G401 (cell line): ENCODE data around the gene IGSF23. TPM values are rescaled to one million over a fixed set of nuclear protein-coding genes. Genes with fewer than 3 reads are reported as not detected.

Source experiments
- DNase-seq: peaks from one replicate; pipeline ENCODE4 v3.0.0-alpha.2; 2015; ENCODE audit warnings: low spot score
- in situ Hi-C: cut with HindIII; loops from 2 replicates; pipeline ENCODE4 v1.10.0; 2016; ENCODE audit warnings: low sequenced_read_pairs, mixed read lengths
- total RNA-seq: library from RNA; depleted of rRNA; stranded (reverse); fragments of >200 nt; shearing (Covaris generic); gene quantifications from 2 replicates; pipeline ENCODE4 v1.2.3, GENCODE V29; 2014; rRNA removed

Gene IGSF23, protein sequence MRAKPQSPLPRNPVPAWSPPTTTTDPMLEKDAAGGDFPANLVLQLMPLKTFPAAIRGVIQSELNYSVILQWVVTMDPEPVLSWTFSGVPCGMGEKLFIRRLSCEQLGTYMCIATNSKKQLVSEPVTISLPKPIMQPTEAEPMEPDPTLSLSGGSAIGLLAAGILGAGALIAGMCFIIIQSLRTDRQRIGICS
- total RNA-seq = not detected in 2 replicates

DNA sequence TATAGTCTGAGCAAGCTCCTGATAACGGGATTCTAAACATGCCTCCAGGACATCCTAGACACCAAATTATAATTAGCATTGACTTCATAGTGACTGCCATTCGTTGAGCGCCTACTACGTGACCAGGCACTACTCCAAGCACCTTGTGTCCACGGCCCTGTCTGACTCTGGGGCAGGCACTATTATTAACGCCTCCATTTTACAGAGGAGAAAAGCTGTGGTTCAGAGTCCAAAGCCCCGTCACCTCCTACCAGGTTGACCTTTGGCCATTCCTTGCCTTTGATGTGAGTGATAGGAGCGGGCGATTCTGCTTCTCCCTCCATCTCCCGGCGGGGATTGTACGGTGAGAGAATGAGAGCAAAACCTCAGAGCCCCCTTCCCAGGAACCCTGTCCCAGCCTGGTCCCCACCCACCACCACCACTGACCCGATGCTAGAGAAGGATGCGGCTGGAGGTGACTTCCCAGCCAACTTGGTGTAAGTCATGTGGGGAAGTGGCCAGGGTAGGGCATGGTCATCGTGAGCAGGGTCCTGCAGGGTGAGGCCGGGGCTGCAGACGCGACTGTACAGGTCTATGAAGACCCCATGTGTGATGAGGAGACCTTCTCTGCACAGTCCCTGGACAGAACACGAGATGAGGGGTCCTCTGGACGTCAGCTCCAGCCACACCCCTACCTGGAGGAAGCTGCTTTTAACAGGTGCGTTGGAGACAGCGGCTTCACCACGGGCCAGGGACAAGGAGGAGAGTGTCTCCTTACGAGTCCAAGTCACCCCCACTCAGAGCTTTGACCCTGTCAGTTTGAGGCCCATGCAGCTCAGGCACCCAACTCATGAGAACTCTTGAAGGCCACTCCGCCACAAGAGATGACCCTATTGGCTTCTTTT lies at the start of gene IGSF23:
TSS of gene IGSF23 (plus strand) at position 269 of the 884 bp plus-strand sequence. CDS start at position 352, 83 bp downstream.
- DNase-seq = no peak
- in situ Hi-C loops = no loop called here

DNA sequence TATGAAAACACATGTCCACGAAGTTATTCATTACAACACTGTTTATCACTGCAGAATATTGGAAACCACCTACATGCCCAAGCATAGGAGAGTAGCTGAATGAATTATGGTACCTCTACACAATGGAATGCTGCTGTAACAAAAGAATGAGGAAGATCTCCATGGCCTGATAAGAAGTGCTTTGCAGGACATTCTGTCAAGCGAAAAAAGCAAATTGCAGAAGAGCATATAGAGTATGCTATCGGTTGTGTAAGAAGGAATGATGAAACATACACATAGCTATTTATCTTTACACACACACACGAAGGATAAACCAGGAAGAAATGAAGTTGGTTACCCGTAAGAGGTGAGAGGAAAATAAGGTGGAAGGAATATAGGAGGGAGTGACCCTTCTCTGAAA lies 46.4 kb upstream of the IGSF23 start:
- in situ Hi-C loops = no loop called here
- no peak for DNase-seq

DNA sequence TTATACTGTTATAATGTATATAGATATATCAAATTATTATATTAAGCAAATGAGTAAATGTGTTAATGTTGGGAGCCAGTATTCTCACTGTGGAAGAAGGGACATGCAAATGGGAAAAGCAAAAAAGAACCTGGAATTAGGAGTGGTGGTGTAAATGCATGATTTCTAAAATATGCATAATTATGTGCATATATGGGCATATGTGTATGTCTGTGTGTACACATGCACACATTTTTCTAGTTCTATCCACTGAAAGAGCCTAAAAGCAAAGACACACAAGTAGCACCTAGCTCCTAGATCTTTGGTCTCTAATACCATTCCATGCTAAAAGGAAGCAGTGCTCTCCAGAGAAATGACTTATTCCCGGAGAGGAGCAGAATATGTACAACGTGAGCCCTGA lies 45.6 kb upstream of the IGSF23 start:
- in situ Hi-C loops = no loop called here
- no peak for DNase-seq

DNA sequence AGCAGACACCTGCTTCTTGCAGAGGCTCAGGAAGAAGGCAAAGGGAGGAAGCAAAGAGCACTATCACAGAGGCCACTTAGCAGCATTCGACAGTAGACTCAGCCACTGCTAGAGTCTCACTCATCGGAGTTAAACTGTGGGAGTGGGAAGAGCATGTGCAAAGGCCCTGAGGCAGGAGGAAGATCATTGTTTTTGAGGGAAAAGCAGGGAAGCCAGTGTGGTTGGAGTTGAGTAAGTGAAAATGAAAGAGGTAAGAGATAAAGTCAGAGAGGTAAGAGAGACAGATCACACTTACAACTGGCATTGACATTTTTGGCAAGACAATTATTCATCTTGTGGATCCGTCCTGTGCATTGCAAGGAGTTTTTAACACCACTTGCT lies 42.8 kb upstream of the IGSF23 start:
- in situ Hi-C loops = no loop called here

DNA sequence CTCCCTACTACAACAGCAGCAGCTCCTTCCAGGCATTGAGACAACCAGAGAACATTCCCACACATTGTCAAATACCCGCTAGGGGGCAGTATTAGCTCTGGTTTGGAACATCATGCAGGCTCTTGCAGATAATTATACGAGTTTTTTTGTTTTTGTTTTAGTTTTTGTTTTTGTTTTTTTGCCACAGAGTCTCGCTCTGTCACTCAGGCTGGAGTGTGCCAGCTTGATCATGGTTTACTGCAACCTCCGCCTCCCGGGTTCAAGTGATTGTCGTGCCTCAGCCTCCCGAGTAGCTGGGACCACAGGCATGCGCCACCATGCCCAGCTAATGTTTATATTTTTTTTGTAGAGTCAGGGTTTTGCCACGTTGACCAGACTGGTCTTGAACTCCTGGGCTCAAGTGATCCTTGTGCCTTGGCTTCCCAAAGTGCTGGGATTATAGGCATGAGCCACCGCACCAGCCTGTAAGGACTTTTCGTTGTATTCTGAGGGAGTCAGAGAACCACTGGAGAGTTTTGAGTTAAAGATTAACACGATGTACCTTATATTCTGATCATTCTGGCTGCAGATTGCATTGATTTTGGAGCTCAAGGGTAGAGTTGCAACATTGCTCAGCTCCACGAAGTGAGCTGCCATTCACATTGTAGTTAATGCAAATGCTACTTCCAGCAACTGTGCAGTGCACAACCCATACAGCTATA lies 42.2 kb upstream of the IGSF23 start:
- in situ Hi-C loops = no loop called here
- DNase-seq = peak; percentile 48

More for the DNA sequence above, 42.8 kb upstream of the IGSF23 start:
- DNase-seq = no peak

DNA sequence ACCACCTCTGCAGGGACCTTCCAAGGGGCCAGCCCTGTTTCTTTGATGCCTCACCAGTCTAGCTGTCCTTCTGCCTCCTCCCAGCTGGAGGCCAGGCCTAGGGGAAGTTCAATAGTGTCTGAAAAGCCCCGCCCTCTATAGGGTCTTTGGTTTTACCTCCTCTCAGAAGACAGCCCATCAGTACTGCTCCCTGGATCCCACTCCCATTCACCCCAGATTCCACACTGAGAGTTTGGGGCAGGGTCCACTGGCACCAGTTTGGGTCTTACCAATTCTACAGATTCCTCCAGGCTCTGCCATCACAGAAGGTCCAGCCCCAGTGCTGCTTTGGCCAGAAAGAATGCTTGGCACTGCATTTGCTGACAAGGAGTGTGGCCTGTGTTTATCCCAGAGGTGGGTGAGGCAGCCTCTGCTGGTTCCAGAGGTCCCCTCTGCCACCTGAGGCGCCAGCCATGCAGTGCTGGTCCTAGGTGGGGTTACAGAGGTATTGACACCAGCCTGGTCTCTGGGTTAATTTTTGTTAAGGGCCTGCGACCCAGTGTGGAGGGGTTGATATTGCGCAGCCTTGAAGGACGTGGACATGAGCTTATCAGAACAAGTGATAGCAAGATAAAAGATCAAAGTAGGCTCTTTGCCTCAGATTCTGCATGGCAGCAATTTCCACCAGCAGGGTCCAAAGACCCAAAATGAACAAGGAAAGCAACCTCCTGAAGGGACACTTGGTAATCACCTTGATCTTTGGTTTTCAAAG lies 41.4 kb upstream of the IGSF23 start:
- in situ Hi-C loops = no loop called here
- DNase-seq = no peak

DNA sequence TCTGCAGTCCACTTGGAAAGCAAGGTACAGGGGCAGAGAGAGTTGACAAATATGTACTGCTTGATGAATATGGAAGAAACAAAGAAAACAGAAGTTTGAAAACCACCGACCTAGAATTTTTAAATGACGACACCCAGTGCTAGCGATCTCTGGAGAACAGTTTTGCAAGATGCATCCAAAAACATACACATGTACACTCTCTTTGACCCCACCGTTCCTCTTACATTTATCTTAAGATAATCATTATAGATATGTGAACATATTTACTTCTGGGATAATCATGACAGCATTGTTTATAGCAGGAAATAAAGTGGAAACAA lies 40.8 kb upstream of the IGSF23 start:
- in situ Hi-C loops = no loop called here

DNA sequence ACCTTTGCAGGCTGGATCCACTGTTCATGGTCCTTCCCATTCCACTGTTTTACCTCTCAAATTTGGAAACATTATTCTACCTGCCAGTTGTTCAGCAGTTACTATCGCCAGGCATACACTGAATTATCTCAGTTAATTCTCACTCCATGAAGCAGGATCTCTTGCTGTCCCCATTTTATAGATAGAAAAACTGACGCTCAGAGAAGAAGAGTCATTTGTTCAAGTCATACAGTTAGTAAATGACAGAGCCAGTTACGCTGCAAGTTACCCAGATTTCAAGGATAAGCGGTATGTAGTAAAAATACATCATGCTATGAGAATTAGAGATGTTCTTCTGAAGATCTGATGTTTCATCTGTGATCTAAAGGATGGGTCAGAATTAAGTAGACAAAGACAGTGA lies 40.2 kb upstream of the IGSF23 start:
- in situ Hi-C loops = no loop called here
- no peak for DNase-seq

More for the DNA sequence above, 40.8 kb upstream of the IGSF23 start:
- DNase-seq = no peak

DNA sequence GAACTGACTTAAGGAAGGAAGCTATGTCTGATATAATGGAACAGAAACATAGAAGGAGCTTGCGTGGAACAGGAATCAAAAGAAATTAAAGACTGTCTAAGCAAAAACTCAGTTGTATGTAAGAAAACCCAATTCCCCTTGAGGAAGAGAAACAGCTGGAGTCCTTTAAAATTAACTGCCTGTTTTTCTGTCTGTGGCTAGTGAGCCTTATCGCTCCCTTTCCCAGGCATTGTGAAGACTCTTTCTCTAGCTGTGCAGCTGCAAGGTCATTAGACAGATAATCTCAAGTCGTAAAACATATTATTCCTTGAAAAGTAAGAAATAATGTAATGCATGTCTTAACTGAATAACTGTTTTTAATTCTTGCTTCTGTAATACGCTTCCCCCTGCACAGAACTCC lies 39.7 kb upstream of the IGSF23 start:
- in situ Hi-C loops = no loop called here

DNA sequence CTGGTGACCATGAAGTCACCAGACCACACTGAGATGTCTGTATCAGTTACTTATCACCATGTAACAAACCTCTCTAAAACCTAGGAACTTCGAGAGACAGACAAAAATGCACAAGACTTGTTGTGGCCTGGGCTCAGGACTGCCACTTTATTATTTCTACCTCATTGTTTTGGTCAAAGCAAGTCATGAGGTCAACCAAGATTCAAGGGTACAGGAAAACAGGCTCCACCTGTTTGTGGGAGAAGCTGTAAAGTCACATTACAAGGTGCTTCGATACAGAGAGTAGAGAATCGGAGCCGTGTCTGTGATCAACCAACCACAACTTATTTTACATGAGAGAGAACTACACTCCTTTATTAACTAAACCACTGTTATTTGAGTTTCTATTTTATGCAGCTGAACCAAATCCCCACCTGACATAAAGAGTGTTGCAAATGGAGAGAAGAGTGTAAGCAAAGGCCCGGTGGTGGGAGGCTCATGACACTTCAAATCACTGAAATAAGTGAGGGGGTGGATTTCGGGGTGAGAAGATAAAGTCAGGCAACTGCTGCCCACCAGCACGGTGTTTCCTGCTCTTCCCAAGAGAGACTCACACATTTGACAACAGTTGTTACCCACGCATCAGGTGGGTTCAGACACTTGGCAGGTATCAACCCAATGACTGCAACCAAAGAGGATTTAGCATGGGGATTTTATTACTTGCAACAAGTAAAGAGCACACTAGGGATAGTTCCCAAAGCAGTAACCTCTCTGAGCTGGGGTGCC lies 39.0 kb upstream of the IGSF23 start:
- DNase-seq = no peak
- in situ Hi-C loops = no loop called here

More for the DNA sequence above, 39.7 kb upstream of the IGSF23 start:
- DNase-seq = no peak

DNA sequence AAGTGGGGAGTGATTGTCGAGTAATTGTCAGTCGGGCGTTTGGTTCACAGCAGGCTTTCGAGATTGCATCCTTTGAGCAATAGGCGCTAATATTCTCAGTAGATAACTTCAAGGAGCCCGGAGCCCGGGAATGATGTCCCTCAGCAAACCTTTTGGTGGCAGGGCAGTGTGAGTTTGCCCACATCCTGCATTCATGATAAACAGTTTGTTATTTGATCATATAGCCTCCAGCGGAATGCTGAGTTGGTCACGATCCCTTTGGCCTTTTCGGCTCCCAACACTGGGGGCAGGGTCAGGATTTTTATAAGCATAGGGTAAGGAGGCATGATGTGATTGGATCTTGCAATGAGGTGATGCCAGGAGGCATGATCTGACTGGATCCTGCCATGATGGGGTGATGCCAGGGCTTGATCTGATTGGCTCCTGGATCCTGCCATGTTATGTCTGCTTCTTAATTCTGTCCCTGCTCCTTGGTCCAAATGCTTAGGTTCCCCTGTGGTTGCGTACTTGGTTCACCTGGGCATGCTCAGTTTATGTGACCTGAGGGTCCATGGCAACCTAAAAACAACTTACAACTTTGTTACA lies 38.2 kb upstream of the IGSF23 start:
- in situ Hi-C loops = no loop called here
- no peak for DNase-seq

DNA sequence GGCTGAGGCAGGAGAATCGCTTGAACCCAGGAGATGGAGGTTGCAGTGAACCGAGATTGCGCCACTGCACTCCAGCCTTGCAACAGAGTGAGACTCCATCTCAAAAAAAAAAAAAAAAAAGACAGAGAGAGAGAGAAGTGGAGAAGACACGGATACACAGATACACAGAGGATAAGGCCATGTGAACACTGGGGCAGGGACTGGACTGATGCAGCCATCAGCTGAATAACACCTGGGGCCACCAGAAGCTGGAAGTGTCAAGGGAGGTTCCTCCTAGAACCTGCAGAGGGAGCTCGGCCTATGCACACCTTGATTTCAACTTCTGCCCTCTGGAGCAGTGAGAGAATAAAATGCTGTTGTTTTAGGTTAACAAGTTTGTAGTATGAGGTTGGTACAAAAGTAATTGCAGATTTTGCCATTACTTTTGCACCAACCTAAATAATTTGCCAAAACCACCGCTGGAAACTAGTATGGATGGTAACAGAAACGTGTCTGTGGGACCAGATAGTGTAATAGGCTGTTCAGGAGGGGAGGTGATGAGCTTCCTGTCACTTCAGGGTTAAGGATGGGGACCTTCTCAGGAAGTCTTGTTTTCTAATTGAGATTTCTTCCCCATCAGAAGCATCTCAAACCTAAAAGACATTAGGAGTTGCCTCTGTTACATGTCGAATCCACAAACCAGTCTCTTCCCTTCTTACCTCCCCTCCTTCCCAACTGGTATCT lies 36.4 kb upstream of the IGSF23 start:
- in situ Hi-C loops = no loop called here
- no peak for DNase-seq

DNA sequence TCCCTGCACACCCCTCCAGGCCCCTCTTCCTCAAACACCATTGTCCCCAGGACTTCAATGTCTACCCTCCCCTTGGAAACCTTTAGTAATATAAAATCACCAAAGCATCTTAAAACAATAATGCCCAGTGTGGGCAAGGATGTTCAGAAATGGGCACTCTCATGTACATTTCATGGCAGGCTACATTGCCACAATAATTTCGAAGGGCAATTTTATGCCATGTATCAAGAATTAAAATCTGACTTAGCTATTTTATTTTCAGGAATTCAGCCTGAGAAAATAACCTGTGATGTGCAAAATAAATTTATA lies 35.8 kb upstream of the IGSF23 start:
- DNase-seq = no peak
- in situ Hi-C loops = no loop called here

DNA sequence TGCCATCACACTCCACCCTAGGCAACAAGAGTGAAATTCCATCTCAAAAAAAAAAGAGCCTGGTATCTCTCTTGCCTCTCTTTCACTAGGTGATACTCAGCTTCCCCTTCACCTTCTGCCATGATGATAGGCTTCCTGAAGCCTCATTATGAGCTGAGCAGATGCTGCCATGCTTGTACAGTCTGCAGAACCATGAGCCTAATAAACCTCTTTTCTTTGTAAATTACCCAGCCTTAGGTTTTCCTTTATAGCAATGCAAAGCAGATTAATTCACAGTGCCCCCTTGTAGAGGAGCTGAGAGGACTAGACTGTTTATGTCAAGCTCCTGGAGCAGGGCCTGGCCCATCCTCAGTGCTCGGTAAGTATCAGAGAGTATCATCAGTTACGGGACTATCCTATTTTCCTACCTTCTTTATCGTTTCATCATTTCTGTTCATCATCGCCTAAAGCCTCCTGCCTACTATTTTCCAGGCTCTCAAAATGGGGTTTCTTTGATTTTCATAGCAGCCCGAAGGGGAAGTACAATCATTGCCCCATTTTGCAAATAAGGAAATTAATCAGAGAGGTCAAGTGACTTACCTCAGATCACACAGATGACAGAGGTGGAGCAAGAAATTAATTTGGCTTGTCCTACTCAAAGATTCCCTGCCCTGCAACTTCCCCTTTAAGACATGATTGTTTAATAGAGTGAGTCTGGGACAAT lies 33.5 kb upstream of the IGSF23 start:
- in situ Hi-C loops = no loop called here
- DNase-seq = no peak

DNA sequence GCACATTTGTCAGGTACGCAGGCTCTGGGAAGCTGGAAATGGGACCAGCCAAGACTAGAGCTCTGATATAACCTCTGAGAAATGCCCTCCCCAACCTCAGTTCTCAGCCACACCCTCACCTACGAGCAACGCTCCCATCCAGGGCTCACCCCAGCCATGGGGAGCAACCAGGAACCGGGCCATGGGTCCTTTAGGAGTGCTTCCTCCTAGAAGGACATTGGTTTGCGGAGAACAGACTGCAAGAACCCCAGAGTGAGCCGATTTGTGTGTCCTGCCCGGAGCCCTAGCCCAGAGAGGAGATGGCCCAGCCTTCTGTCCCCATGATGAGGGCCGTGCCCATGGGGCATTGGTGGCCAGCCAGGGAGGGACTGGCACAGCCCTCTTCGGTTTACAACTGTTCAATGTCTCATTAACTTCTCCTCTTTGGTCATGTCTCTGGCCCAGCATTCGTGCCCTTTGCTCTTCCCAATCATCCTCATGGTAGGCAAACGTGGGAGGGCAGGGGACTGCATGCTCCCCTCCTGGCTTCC lies 32.9 kb upstream of the IGSF23 start:
- DNase-seq = no peak
- in situ Hi-C loops = no loop called here

DNA sequence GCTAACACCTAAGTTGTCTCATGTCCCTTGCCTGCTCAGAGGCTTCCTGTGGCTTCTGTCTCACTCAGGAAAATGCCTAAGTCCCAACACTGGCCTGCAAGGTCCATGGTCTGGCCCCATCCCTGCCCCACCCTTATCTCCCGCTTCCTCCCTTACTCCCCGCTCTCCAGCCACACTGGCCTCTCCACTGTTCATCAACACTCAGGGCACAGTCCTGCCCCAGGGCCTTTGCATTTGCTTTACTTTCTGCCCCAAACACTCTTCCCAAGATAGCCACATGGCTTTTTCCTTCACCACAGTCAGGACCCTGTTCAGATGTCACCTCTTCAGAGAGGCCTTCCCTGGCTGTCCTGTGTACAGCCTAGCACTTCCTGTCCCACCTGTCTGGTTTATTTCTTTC lies 32.1 kb upstream of the IGSF23 start:
- in situ Hi-C loops = no loop called here
- no peak for DNase-seq

DNA sequence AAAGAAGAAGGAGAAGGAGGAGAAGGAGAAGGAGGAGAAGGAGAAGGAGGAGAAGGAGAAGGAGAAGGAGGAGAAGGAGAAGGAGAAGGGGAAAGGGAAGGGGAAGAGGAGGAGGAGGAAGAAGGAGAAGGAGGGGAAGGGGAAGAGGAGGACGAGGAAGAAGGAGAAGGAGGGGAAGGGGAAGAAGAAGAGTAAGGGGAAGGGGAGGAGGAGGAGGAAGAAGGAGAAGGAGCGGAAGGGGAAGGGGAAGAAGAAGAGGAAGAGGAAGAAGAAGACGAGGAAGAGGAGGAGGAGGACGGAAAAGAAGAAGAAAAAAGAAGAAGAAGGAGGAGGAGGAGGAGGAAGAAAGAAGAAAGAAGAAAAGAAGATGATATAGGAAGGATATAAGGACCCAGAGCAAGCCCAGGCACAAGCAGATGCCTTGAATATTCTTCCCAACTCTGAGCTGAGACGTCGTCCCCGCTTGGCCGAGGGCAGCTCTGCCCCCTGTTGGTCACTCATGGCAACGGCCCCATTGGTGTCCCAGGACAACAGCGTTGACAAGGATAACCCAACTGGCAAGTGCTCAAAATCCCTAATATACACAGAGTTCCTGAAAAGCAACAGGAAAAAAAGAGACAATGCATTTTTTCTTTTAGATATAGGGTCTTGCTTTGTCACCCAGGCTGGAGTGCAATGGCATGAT lies 30.6 kb upstream of the IGSF23 start:
- in situ Hi-C loops = no loop called here
- no peak for DNase-seq
